Stimulated activated CD8-positive, alpha-beta memory T cell treated with anti-CD3 and anti-CD28 coated beads, Interleukin-12 subunit alpha, Interleukin-12 subunit beta, amount 100 ng/mL, for 4 hours (primary cell): Measurements from ENCODE around the gene EEFSEC.

Source experiments
- DNase-seq: peaks from one replicate; pipeline ENCODE4 v3.0.0-alpha.2; 2020; ENCODE audit warnings: low read depth

The EEFSEC gene

GRCh38 chr3:128217702-128218547 lies 64.6 kb downstream of the EEFSEC start:
- DNase-seq = no peak

- DNase-seq = no peak
Observed at GRCh38 chr3:128218548-128219257, 65.4 kb downstream of the EEFSEC start.

GRCh38 chr3:128221328-128221727 lies 68.0 kb downstream of the EEFSEC start:
- DNase-seq = no peak

- DNase-seq = no peak
Observed at GRCh38 chr3:128222796-128223385, 69.6 kb downstream of the EEFSEC start.

GRCh38 chr3:128226186-128226725 lies 73.0 kb downstream of the EEFSEC start:
- no peak for DNase-seq

- no peak for DNase-seq
Observed at GRCh38 chr3:128226795-128227395, 73.6 kb downstream of the EEFSEC start.

GRCh38 chr3:128227507-128227906 lies 74.2 kb downstream of the EEFSEC start:
- no peak for DNase-seq

GRCh38 chr3:128228366-128228910 lies 75.2 kb downstream of the EEFSEC start:
- no peak for DNase-seq

GRCh38 chr3:128229106-128229857 lies 76.0 kb downstream of the EEFSEC start:
- DNase-seq = no peak

GRCh38 chr3:128231606-128232005 lies 78.3 kb downstream of the EEFSEC start:
- no peak for DNase-seq

GRCh38 chr3:128232376-128233178 lies 79.3 kb downstream of the EEFSEC start:
- no peak for DNase-seq

GRCh38 chr3:128235207-128235926 lies 82.1 kb downstream of the EEFSEC start:
- no peak for DNase-seq

GRCh38 chr3:128236657-128237056 lies 83.4 kb downstream of the EEFSEC start:
- no peak for DNase-seq

- DNase-seq = no peak
Observed at GRCh38 chr3:128237348-128238183, 84.3 kb downstream of the EEFSEC start.

- no peak for DNase-seq
Observed at GRCh38 chr3:128238184-128238489, 84.9 kb downstream of the EEFSEC start.

- no peak for DNase-seq
Observed at GRCh38 chr3:128239304-128239703, 86.0 kb downstream of the EEFSEC start.

GRCh38 chr3:128240232-128240631 lies 87.0 kb downstream of the EEFSEC start:
- DNase-seq = no peak

- DNase-seq = no peak
Observed at GRCh38 chr3:128241741-128242140, 88.5 kb downstream of the EEFSEC start.
